ENCODE data around the gene ISM1.

The ISM1 gene

GRCh38 chr20:13256606-13257005 lies 35.5 kb downstream of the ISM1 start:
- DNase-seq (ENCODE audit: low read depth): no peak

GRCh38 chr20:13259921-13260320 lies 38.8 kb downstream of the ISM1 start:
- no peak for DNase-seq (ENCODE audit: low read depth)

GRCh38 chr20:13260650-13261279 lies 39.7 kb downstream of the ISM1 start:
- no peak for DNase-seq (ENCODE audit: low read depth)

GRCh38 chr20:13261460-13262301 lies 40.6 kb downstream of the ISM1 start:
- DNase-seq (ENCODE audit: low read depth): peak; percentile 55

- no peak for DNase-seq (ENCODE audit: low read depth)
Measured at GRCh38 chr20:13262302-13262650, 41.2 kb downstream of the ISM1 start.

- DNase-seq (ENCODE audit: low read depth): peak; percentile 39
Measured at GRCh38 chr20:13262671-13263360, 41.7 kb downstream of the ISM1 start.

GRCh38 chr20:13263451-13263850 lies 42.4 kb downstream of the ISM1 start:
- DNase-seq (ENCODE audit: low read depth): no peak

- DNase-seq (ENCODE audit: low read depth): no peak
Measured at GRCh38 chr20:13264907-13265306, 43.8 kb downstream of the ISM1 start.

- no peak for DNase-seq (ENCODE audit: low read depth)
Measured at GRCh38 chr20:13265941-13266340, 44.9 kb downstream of the ISM1 start.

GRCh38 chr20:13267231-13267630 lies 46.2 kb downstream of the ISM1 start:
- no peak for DNase-seq (ENCODE audit: low read depth)

GRCh38 chr20:13268953-13269352 lies 47.9 kb downstream of the ISM1 start:
- DNase-seq (ENCODE audit: low read depth): no peak

GRCh38 chr20:13270211-13270610 lies 49.1 kb downstream of the ISM1 start:
- DNase-seq (ENCODE audit: low read depth): no peak

- no peak for DNase-seq (ENCODE audit: low read depth)
Measured at GRCh38 chr20:13271098-13271497, 50.0 kb downstream of the ISM1 start.

- DNase-seq (ENCODE audit: low read depth): no peak
Measured at GRCh38 chr20:13271977-13272975, 51.2 kb downstream of the ISM1 start.

GRCh38 chr20:13274275-13274861 lies 53.3 kb downstream of the ISM1 start:
- DNase-seq (ENCODE audit: low read depth): no peak

- no peak for DNase-seq (ENCODE audit: low read depth)
Measured at GRCh38 chr20:13276945-13277541, 56.0 kb downstream of the ISM1 start.

GRCh38 chr20:13277663-13278295 lies 56.7 kb downstream of the ISM1 start:
- no peak for DNase-seq (ENCODE audit: low read depth)

- no peak for DNase-seq (ENCODE audit: low read depth)
Measured at GRCh38 chr20:13278812-13279570, 57.9 kb downstream of the ISM1 start.

- DNase-seq (ENCODE audit: low read depth): no peak
Measured at GRCh38 chr20:13280609-13281324, 59.7 kb downstream of the ISM1 start.
